WTC11 (cell line): ENCODE data around the gene CXCL14. TPM values are rescaled to one million over a fixed set of nuclear protein-coding genes. Genes with fewer than 3 reads are reported as not detected.

Experiments
- ATAC-seq: fragments of 200-7000 bp; cut with Tn5 transposase; 2 replicates; pipeline ENCODE4 v1.10.0; 2021; ENCODE audit warnings: mild to moderate bottlenecking, moderate library complexity
- CTCF ChIA-PET: fragments of 300-600 bp; sonication (Branson Sonifier 250); formaldehyde crosslinking; loops from one replicate; lab custom pipeline; 2021; ENCODE audit warnings: antibody characterized with exemption; lab: Charles Lee
- POLR2A ChIA-PET: fragments of 350-600 bp; sonication (Branson Sonifier 250); formaldehyde crosslinking; loops from one replicate; lab custom pipeline; 2021; ENCODE audit warnings: antibody characterized with exemption; lab: Charles Lee
- DNase-seq: peaks from one replicate; pipeline ENCODE4 v3.0.0; 2021; ENCODE audit warnings: low spot score
- H3K27ac Mint-ChIP-seq: 2 replicates; pipeline ENCODE4 v1.8.0; 2021; ENCODE audit warnings: mixed read lengths
- H3K27me3 Mint-ChIP-seq: 2 replicates; pipeline ENCODE4 v1.8.0; 2021; ENCODE audit warnings: low read depth, mild to moderate bottlenecking, moderate library complexity, mixed read lengths
- H3K36me3 Mint-ChIP-seq: 2 replicates; pipeline ENCODE4 v1.8.0; 2021; ENCODE audit warnings: mixed read lengths
- H3K4me1 Mint-ChIP-seq: 2 replicates; pipeline ENCODE4 v1.8.0; 2022; ENCODE audit warnings: mixed read lengths
- H3K4me3 Mint-ChIP-seq: 2 replicates; pipeline ENCODE4 v1.8.0; 2021; ENCODE audit warnings: mild to moderate bottlenecking, moderate library complexity, mixed read lengths
- H3K9me3 Mint-ChIP-seq: 2 replicates; pipeline ENCODE4 v1.8.0; 2021; ENCODE audit warnings: mixed read lengths
- EMX1 ChIP-seq: fragments of 250-450 bp; sonication (Bioruptor Pico); IDR thresholded peaks from 2 replicates; pipeline ENCODE4 v1.8.0; 2021; ENCODE audit warnings: mild to moderate bottlenecking
- JAZF1 ChIP-seq: fragments of 250-450 bp; sonication (Bioruptor Pico); IDR thresholded peaks from 2 replicates; pipeline ENCODE4 v1.9.0; 2021; ENCODE audit warnings: moderate library complexity, mild to moderate bottlenecking, inconsistent platforms
- NFATC4 ChIP-seq: fragments of 250-450 bp; sonication (Bioruptor Pico); IDR thresholded peaks from 2 replicates; pipeline ENCODE4 v1.9.0; 2021; ENCODE audit warnings: mild to moderate bottlenecking
- NR3C1 ChIP-seq: sonication (generic); formaldehyde crosslinking; conservative IDR thresholded peaks from 2 replicates; pipeline ENCODE4 v1.8.1; 2023; ENCODE audit warnings: low read depth, mild to moderate bottlenecking, missing genetic modification reagents
- OVOL2 ChIP-seq: fragments of 250-450 bp; sonication (Bioruptor Pico); IDR thresholded peaks from 2 replicates; pipeline ENCODE4 v1.9.0; 2021; ENCODE audit warnings: mild to moderate bottlenecking, borderline replicate concordance
- RELA ChIP-seq: sonication (generic); formaldehyde crosslinking; IDR thresholded peaks from 2 replicates; pipeline ENCODE4 v1.8.1; 2022; ENCODE audit warnings: missing genetic modification reagents, mild to moderate bottlenecking, borderline replicate concordance
- TCF7 ChIP-seq: sonication (generic); formaldehyde crosslinking; IDR thresholded peaks from 2 replicates; pipeline ENCODE4 v1.8.0; 2022; ENCODE audit warnings: mild to moderate bottlenecking, low read depth, missing genetic modification reagents, moderate library complexity
- ZNF138 ChIP-seq: sonication (generic); formaldehyde crosslinking; conservative IDR thresholded peaks from 2 replicates; pipeline ENCODE4 v1.8.1; 2022; ENCODE audit warnings: mild to moderate bottlenecking, moderate library complexity, missing genetic modification reagents
- ZNF396 ChIP-seq: fragments of 250-450 bp; sonication (Bioruptor Pico); IDR thresholded peaks from 2 replicates; pipeline ENCODE4 v1.8.0; 2021; ENCODE audit warnings: mild to moderate bottlenecking, moderate library complexity, borderline replicate concordance
- ZNF671 ChIP-seq: fragments of 250-450 bp; sonication (Bioruptor Pico); IDR thresholded peaks from 2 replicates; pipeline ENCODE4 v1.8.0; 2021; ENCODE audit warnings: mild to moderate bottlenecking
- total RNA-seq: library from RNA; stranded (reverse); gene quantifications from 3 replicates; pipeline ENCODE4 v1.2.3, GENCODE V29; 2021
- TF ChIP-seq, protein P1 (sequence below): sonication (generic); formaldehyde crosslinking; IDR thresholded peaks from 2 replicates; pipeline ENCODE4 v1.8.0; 2022; ENCODE audit warnings: missing genetic modification reagents
- TF ChIP-seq, protein P2 (sequence below): sonication (generic); formaldehyde crosslinking; IDR thresholded peaks from 2 replicates; pipeline ENCODE4 v1.8.1; 2022; ENCODE audit warnings: mild to moderate bottlenecking, missing genetic modification reagents, moderate library complexity, borderline replicate concordance
- TF ChIP-seq, protein P3 (sequence below): sonication (generic); formaldehyde crosslinking; IDR thresholded peaks from 2 replicates; pipeline ENCODE4 v1.8.1; 2023; ENCODE audit warnings: mild to moderate bottlenecking, moderate library complexity, missing genetic modification reagents
- TF ChIP-seq, protein P4 (sequence below): sonication (generic); formaldehyde crosslinking; IDR thresholded peaks from 2 replicates; pipeline ENCODE4 v1.8.0; 2022; ENCODE audit warnings: mild to moderate bottlenecking, missing genetic modification reagents
- TF ChIP-seq, protein P5 (sequence below): sonication (generic); formaldehyde crosslinking; IDR thresholded peaks from 2 replicates; pipeline ENCODE4 v1.8.1; 2022; ENCODE audit warnings: low read depth, missing genetic modification reagents, borderline replicate concordance
- TF ChIP-seq, protein P6 (sequence below): sonication (generic); formaldehyde crosslinking; IDR thresholded peaks from 2 replicates; pipeline ENCODE4 v1.8.1; 2023; ENCODE audit warnings: mild to moderate bottlenecking, missing genetic modification reagents, moderate library complexity
- TF ChIP-seq, protein P7 (sequence below): sonication (generic); formaldehyde crosslinking; IDR thresholded peaks from 2 replicates; pipeline ENCODE4 v1.8.1; 2023; ENCODE audit warnings: mild to moderate bottlenecking, missing genetic modification reagents, moderate library complexity

CXCL14 gene
- total RNA-seq, 1 experiment from 2014 or later, result 0.87 TPM

DNA sequence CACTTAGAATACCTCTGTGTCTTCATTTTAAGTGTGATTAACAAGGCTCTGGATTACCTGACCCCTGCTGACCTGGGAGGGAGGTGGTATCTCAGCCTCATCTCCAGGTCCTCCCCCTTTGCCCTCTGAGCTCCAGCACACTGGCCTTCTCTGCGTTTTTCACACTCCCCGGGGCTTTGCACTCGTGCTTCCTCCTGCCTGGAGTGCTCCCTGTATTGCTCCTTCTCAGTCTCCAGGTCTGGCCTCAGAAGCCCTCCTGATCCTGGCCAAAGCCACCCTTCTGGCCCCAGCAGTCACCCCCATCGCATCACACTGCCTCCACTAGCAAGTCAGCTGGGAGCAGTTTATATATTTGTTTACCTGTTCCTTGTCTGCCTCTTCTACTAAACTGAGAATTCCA is 29.4 kb downstream of the CXCL14 start:
- DNase-seq, result no peak
- H3K4me3 Mint-ChIP-seq, result no peak overlapping the region
- peaks cover 25% of the 10 kb centered on the region for H3K4me1 Mint-ChIP-seq
- H3K27ac Mint-ChIP-seq, result no peak overlapping the region
- ChIA-PET CTCF (interaction anchor here (0.6 to 12.2 kb wide), 6 partner anchors 10 to 316 kb away, joined by 3 to 524 read pairs (median 12); no protein-coding TSS in a partner anchor), POLR2A (interaction anchor here (1.2 kb wide), 1 partner anchor 83 kb away, joined by 3 read pairs; no protein-coding TSS in a partner anchor)
- ATAC-seq, result no peak
- H3K9me3 Mint-ChIP-seq, result no peaks in the 10 kb centered on the region
- peaks cover 80% of the 10 kb centered on the region for H3K27me3 Mint-ChIP-seq
- no peak for TF ChIP-seq OVOL2 (CRISPR knock-in tag)
- no peak for TF ChIP-seq ZNF396 (CRISPR knock-in tag)
- no peak for TF ChIP-seq TCF7 (CRISPR knock-in tag)
- TF ChIP-seq ZNF671, result no peak
- TF ChIP-seq, protein P1, sequence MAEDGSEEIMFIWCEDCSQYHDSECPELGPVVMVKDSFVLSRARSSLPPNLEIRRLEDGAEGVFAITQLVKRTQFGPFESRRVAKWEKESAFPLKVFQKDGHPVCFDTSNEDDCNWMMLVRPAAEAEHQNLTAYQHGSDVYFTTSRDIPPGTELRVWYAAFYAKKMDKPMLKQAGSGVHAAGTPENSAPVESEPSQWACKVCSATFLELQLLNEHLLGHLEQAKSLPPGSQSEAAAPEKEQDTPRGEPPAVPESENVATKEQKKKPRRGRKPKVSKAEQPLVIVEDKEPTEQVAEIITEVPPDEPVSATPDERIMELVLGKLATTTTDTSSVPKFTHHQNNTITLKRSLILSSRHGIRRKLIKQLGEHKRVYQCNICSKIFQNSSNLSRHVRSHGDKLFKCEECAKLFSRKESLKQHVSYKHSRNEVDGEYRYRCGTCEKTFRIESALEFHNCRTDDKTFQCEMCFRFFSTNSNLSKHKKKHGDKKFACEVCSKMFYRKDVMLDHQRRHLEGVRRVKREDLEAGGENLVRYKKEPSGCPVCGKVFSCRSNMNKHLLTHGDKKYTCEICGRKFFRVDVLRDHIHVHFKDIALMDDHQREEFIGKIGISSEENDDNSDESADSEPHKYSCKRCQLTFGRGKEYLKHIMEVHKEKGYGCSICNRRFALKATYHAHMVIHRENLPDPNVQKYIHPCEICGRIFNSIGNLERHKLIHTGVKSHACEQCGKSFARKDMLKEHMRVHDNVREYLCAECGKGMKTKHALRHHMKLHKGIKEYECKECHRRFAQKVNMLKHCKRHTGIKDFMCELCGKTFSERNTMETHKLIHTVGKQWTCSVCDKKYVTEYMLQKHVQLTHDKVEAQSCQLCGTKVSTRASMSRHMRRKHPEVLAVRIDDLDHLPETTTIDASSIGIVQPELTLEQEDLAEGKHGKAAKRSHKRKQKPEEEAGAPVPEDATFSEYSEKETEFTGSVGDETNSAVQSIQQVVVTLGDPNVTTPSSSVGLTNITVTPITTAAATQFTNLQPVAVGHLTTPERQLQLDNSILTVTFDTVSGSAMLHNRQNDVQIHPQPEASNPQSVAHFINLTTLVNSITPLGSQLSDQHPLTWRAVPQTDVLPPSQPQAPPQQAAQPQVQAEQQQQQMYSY (CRISPR knock-in tag), result no peak
- TF ChIP-seq ZNF138 (CRISPR knock-in tag), result no peak
- TF ChIP-seq, protein P2, sequence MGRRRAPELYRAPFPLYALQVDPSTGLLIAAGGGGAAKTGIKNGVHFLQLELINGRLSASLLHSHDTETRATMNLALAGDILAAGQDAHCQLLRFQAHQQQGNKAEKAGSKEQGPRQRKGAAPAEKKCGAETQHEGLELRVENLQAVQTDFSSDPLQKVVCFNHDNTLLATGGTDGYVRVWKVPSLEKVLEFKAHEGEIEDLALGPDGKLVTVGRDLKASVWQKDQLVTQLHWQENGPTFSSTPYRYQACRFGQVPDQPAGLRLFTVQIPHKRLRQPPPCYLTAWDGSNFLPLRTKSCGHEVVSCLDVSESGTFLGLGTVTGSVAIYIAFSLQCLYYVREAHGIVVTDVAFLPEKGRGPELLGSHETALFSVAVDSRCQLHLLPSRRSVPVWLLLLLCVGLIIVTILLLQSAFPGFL (CRISPR knock-in tag), result no peak
- no peak for TF ChIP-seq EMX1
- no peak for TF ChIP-seq NR3C1
- no peak for TF ChIP-seq NFATC4 (CRISPR knock-in tag)
- TF ChIP-seq RELA (CRISPR knock-in tag), result no peak
- TF ChIP-seq JAZF1, result no peak
- TF ChIP-seq, protein P3, sequence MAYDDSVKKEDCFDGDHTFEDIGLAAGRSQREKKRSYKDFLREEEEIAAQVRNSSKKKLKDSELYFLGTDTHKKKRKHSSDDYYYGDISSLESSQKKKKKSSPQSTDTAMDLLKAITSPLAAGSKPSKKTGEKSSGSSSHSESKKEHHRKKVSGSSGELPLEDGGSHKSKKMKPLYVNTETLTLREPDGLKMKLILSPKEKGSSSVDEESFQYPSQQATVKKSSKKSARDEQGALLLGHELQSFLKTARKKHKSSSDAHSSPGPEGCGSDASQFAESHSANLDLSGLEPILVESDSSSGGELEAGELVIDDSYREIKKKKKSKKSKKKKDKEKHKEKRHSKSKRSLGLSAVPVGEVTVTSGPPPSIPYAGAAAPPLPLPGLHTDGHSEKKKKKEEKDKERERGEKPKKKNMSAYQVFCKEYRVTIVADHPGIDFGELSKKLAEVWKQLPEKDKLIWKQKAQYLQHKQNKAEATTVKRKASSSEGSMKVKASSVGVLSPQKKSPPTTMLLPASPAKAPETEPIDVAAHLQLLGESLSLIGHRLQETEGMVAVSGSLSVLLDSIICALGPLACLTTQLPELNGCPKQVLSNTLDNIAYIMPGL (CRISPR knock-in tag), result no peak
- no peaks in the 10 kb centered on the region for H3K36me3 Mint-ChIP-seq

DNA sequence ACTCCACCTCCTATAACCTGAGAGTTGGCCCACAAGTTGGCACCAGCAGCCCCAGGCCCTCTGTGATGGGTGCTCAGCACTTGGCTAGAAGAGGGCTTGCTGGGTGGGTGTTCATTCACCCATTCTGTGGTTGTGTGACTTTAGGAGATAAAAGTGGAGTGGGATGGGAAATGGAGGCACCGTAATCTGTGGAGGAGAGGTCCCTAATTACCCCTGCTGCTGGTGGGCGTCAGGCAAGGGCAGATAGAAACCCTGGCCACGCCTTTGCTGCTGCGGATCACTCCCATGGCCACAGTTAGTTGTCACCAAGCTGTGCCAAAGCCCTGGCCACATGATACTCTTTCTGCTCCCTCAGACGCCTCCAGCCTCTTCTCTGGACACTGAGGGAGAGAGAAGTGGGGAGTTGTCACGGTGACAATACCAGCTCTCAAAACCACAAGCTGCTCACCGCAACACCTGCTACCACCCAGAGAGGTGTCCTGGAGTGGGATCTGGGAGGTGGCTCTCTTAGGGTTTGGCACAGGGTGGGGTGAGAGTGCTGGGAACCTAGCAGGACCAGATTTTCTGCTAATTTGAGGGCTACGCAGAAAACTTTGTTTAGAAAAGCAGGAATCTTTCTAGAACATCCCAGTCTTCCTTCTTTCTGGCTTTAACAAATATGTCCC is 31.1 kb downstream of the CXCL14 start:
- ATAC-seq (no peak), DNase-seq (no peak)
- POLR2A ChIA-PET, result no interaction called here
- H3K27me3 Mint-ChIP-seq, result peaks cover 97% of the 10 kb centered on the region
- no peaks in the 10 kb centered on the region for H3K36me3 Mint-ChIP-seq
- no peak overlapping the region for H3K27ac Mint-ChIP-seq
- CTCF ChIA-PET, result interaction anchor here (1.6 to 12.2 kb wide), 3 partner anchors 18 to 85 kb away, joined by 3 to 524 read pairs (median 55); no protein-coding TSS in a partner anchor
- TF ChIP-seq, protein P4, sequence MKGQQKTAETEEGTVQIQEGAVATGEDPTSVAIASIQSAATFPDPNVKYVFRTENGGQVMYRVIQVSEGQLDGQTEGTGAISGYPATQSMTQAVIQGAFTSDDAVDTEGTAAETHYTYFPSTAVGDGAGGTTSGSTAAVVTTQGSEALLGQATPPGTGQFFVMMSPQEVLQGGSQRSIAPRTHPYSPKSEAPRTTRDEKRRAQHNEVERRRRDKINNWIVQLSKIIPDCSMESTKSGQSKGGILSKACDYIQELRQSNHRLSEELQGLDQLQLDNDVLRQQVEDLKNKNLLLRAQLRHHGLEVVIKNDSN, result no peak
- TF ChIP-seq, protein P5, sequence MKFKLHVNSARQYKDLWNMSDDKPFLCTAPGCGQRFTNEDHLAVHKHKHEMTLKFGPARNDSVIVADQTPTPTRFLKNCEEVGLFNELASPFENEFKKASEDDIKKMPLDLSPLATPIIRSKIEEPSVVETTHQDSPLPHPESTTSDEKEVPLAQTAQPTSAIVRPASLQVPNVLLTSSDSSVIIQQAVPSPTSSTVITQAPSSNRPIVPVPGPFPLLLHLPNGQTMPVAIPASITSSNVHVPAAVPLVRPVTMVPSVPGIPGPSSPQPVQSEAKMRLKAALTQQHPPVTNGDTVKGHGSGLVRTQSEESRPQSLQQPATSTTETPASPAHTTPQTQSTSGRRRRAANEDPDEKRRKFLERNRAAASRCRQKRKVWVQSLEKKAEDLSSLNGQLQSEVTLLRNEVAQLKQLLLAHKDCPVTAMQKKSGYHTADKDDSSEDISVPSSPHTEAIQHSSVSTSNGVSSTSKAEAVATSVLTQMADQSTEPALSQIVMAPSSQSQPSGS (CRISPR knock-in tag), result no peak
- no peak for TF ChIP-seq NR3C1
- TF ChIP-seq, protein P6, sequence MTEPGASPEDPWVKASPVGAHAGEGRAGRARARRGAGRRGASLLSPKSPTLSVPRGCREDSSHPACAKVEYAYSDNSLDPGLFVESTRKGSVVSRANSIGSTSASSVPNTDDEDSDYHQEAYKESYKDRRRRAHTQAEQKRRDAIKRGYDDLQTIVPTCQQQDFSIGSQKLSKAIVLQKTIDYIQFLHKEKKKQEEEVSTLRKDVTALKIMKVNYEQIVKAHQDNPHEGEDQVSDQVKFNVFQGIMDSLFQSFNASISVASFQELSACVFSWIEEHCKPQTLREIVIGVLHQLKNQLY (CRISPR knock-in tag), result no peak
- TF ChIP-seq, protein P7, sequence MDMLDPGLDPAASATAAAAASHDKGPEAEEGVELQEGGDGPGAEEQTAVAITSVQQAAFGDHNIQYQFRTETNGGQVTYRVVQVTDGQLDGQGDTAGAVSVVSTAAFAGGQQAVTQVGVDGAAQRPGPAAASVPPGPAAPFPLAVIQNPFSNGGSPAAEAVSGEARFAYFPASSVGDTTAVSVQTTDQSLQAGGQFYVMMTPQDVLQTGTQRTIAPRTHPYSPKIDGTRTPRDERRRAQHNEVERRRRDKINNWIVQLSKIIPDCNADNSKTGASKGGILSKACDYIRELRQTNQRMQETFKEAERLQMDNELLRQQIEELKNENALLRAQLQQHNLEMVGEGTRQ (CRISPR knock-in tag), result no peak
- no peak for TF ChIP-seq NFATC4 (CRISPR knock-in tag)
- H3K9me3 Mint-ChIP-seq, result no peaks in the 10 kb centered on the region
- H3K4me1 Mint-ChIP-seq, result peaks cover 33% of the 10 kb centered on the region
- no peak overlapping the region for H3K4me3 Mint-ChIP-seq
